Measurements from ENCODE around the gene FAAP24. TPM values are rescaled to one million over a fixed set of nuclear protein-coding genes. Genes with fewer than 3 reads are reported as not detected.
"Not testable (repeated sequence)": the region's sequence is repeated elsewhere in the genome, so short reads cannot be mapped to it uniquely, and the experiment has no call there.

The FAAP24 gene
- total RNA-seq, 1 donor from 2014 or later, result 6.9 TPM

GRCh38 chr19:32988724-32989123 lies 16.7 kb downstream of the FAAP24 start:
- Mint-ChIP-seq H3K27me3 (ENCODE audit: low read depth) (no peaks in the 10 kb centered on the region), H3K36me3 (ENCODE audit: low read depth) (no peaks in the 10 kb centered on the region), H3K27ac (ENCODE audit: unreplicated experiment) (no peak overlapping the region), H3K4me3 (no peak overlapping the region), H3K9me3 (no peaks in the 10 kb centered on the region), H3K4me1 (no peaks in the 10 kb centered on the region)
- TF ChIP-seq CTCF (conservative IDR thresholded peaks at IDR 0.05), result no peak
- no peak for DNase-seq (ENCODE audit: low read depth, low spot score)

GRCh38 chr19:32995966-32996365 lies 23.9 kb downstream of the FAAP24 start:
- not testable (repeated sequence) for H3K9me3 Mint-ChIP-seq; H3K27ac Mint-ChIP-seq (ENCODE audit: unreplicated experiment); H3K36me3 Mint-ChIP-seq (ENCODE audit: low read depth); H3K4me1 Mint-ChIP-seq; H3K27me3 Mint-ChIP-seq (ENCODE audit: low read depth); DNase-seq (ENCODE audit: low read depth, low spot score); H3K4me3 Mint-ChIP-seq

- not testable (repeated sequence) for DNase-seq (ENCODE audit: low read depth, low spot score); H3K27me3 Mint-ChIP-seq (ENCODE audit: low read depth); H3K36me3 Mint-ChIP-seq (ENCODE audit: low read depth); H3K9me3 Mint-ChIP-seq; H3K4me3 Mint-ChIP-seq; H3K27ac Mint-ChIP-seq (ENCODE audit: unreplicated experiment); H3K4me1 Mint-ChIP-seq
Measured at GRCh38 chr19:32997061-32997464, 25.0 kb downstream of the FAAP24 start.

GRCh38 chr19:32997716-32998355 lies 25.8 kb downstream of the FAAP24 start:
- Mint-ChIP-seq H3K9me3 (no peaks in the 10 kb centered on the region), H3K27ac (ENCODE audit: unreplicated experiment) (no peak overlapping the region), H3K36me3 (ENCODE audit: low read depth) (no peaks in the 10 kb centered on the region), H3K4me1 (no peaks in the 10 kb centered on the region), H3K4me3 (no peak overlapping the region), H3K27me3 (ENCODE audit: low read depth) (no peaks in the 10 kb centered on the region)
- no peak for DNase-seq (ENCODE audit: low read depth, low spot score)
- TF ChIP-seq CTCF (conservative IDR thresholded peaks at IDR 0.05), result no peak

- Mint-ChIP-seq H3K27ac (ENCODE audit: unreplicated experiment) (no peak overlapping the region), H3K9me3 (no peaks in the 10 kb centered on the region), H3K27me3 (ENCODE audit: low read depth) (no peaks in the 10 kb centered on the region), H3K4me1 (no peaks in the 10 kb centered on the region), H3K36me3 (ENCODE audit: low read depth) (no peaks in the 10 kb centered on the region), H3K4me3 (no peak overlapping the region)
- TF ChIP-seq CTCF (conservative IDR thresholded peaks at IDR 0.05), result no peak
- DNase-seq (ENCODE audit: low read depth, low spot score), result no peak
Measured at GRCh38 chr19:32998722-32999121, 26.7 kb downstream of the FAAP24 start.

GRCh38 chr19:33000510-33000909 lies 28.5 kb downstream of the FAAP24 start:
- DNase-seq (ENCODE audit: low read depth, low spot score), result no peak
- Mint-ChIP-seq H3K4me1 (no peaks in the 10 kb centered on the region), H3K27me3 (ENCODE audit: low read depth) (no peaks in the 10 kb centered on the region), H3K27ac (ENCODE audit: unreplicated experiment) (no peak overlapping the region), H3K4me3 (no peak overlapping the region), H3K36me3 (ENCODE audit: low read depth) (no peaks in the 10 kb centered on the region), H3K9me3 (no peaks in the 10 kb centered on the region)
- TF ChIP-seq CTCF (conservative IDR thresholded peaks at IDR 0.05), result no peak
